Measurements from ENCODE around the gene HSPG2. TPM values are rescaled to one million over a fixed set of nuclear protein-coding genes. Genes with fewer than 3 reads are reported as not detected.
"Not testable (repeated sequence)": the region's sequence is repeated elsewhere in the genome, so short reads cannot be mapped to it uniquely, and the experiment has no call there.

Gene HSPG2
- polyA plus RNA-seq, 3 donors, result 173 to 209 (median 188) TPM

DNA sequence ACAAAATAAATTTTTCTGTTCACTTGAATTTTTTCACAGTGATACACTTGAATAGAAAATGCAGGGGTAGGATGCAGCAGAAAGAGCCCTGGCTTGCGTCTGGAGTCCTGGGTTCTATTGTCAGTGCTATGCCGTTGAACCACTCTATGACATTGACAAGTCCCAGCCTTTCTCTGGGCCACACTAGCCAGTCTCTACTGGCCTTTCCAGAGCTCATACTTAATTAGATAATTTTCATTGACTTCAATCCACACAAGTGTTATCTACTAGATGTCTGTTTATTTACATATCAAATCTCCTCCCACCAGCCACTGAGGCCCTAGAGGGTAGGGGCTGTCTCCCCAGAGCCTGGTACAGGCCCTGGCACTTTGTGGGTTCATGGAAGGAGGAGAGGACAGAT is 24.2 kb upstream of the HSPG2 start:
- DNase-seq, result no peak

DNA sequence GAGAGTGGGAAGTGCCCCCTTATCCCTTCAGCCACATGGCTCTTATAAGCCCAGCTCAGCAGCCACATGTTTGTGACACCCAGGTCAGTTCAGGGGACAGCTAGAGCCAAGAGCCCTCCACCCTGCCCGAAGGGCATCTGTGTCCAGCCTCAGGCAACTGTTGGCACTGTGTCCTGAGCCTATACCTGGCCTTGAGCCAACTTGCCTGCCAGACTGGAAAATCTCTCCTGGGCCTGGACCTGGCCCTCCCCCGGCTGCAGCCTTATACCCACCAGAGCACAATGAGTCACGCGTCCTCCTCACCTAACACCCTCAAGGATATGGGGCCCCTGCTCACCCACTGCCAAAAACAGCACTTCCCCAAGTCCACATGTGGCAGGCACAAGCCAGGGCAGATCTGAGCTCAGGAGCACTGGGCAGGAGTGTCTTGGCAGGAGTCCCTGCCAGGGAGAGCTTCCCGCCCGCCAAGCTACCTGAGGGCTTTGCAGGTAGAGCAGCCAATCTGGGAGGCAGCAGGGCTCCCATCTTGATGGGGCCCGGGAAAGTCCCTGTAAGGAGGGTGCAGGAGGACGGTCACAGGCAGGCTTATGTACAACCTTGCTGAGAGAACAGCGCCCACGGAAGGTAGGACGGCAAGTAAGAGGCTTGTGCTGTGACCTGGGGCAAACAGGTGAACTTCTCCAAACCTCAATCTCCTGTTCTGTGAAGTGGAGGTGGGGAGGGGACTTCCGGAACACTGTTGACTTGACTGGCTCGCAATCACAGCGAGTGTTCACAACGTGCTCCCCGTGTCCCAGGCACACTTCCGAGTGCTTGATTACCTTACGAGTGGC is 19.8 kb upstream of the HSPG2 start:
- DNase-seq, result no peak

DNA sequence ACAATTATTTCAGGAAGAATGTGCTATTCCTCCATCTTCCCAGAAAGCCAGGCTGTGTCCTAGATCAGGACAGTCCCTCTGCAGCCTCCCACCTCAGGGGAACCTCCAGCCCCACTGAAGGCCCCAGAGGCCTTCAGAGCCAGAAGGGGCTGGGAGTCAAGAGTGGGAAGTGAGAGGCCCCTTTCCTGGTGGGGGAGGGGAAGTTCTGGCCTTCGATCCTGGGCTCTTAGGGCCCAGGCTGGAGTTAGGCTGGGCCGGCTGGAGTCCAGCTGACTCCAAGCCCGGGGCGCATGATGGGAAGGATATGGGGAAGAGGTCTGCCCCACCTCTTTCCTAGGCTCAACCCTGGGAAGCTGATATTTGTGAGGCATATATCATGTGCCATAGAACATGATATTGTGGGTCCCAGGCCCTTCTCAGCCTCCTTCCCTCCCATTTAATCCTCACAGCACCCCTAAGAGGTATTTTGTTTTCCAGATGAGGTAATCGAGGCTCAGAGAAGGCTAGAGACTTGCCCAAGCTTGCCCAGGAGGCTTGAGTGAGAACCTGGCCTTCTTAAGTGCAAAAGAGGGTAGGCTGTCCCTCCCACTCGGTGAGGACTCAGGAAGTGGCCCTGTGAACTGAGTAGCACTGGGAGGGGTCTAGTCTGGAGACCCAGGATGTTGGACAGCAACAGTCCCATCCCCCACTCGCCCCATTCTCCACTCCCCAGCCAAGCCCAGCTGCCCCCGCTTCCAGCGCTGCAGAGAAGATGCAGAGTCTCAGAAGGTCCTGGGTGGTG is 18.6 kb upstream of the HSPG2 start:
- DNase-seq, result no peak

DNA sequence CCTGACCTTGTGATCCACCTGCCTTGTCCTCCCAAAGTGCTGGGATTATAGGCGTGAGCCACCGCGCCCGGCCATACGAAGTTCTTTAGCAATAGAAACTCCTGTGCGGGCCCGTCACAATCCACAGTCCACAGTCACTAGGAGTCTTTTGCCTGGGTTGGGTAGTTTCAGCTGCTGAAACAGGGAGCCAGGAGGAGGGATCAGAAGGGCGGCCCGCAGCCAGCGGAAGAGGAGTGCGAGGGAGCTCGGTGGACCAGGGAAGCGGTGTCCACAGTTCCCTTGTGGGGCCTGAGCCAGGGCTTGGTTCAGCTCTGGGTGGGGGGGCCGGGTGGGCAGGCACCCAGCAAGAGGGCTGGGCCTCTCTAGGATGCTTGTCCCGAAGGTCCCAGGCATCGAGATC is 17.9 kb upstream of the HSPG2 start:
- DNase-seq, result no peak

DNA sequence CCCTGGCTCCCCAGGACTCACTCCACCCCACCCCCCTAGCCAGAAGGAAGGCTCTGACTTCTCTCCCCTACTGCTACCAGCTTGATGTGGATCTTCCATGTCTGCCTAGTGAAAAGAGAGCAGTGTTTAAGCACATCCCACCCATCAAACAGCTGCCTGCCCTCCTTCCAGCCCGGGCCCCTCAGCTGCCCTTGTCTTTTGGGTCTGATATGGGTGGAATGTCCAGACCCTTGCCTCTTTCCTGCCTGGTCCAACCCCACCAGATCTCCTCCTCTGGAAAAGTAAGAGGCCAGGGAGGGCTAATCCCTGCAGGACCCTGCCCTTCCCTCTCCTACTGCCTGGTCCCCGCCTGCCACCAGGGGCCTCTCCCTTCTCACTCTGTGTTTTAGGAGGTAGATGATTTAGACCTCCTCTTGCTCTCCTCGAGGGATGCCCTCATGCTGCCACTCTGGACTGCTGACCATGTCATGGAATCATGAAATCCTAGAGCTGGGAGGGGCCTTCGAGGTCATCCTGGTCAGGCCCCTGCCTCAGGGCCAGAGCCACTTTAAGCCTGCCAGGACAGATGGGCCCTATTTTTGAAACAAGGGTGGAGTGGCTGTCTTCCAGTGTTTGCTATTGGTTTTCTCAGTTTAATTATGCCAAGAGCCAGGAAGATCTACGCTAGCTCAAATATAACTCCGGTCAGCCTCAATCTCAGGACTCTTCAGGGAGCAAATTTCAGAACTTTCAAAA is 15.8 kb upstream of the HSPG2 start:
- no peak for DNase-seq

DNA sequence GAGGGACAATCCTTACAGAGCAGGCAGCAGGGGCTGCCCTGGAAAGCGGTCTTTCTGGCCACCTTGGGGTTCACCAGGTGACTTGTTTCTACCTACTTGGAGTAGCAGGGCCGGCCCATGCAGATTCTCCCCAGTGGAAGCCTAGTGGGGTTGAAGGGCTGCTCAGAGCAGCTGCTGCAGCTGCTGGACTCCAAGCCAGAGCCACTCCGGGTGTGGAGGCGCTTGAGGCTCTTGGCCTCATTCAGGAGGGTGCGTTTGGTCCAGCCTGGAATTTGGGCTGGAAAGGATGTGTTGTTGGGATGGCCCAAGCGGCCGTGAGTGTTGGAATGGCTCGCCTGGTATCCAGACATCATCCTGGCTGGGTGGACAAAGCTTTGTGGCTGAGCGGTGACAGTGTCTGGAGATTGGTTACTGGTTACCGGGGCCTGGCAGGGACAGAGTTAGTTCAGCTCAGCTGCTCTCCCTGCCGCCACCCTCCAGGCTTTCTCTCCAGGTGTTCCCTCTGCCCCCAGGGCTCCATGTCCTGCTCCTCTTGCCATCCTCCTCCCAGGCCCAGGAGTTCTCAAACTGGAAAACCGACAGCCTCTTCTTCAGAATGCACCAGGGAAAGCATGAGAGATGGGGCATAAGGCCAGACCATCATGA is 14.2 kb upstream of the HSPG2 start:
- DNase-seq, result no peak

DNA sequence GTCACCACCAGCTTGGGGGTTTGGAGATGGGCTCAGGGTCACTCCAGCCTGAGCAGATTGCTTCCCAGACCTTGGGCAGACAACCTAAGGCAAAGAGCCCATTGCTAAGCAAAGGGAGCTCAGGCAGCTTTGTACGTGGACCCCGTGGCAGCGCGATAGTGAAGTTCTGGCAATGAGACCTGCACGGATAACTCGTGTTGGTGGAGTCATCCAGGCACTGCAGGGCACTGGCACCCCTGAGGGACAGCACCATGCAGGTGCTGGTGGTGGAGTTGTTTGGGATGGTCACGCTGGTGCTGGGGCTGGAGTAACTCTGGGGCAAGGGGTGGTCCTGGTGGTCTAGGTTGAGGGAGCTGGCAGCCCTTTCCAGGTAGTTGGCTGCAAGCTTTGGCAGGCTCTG is 13.6 kb upstream of the HSPG2 start:
- no peak for DNase-seq

DNA sequence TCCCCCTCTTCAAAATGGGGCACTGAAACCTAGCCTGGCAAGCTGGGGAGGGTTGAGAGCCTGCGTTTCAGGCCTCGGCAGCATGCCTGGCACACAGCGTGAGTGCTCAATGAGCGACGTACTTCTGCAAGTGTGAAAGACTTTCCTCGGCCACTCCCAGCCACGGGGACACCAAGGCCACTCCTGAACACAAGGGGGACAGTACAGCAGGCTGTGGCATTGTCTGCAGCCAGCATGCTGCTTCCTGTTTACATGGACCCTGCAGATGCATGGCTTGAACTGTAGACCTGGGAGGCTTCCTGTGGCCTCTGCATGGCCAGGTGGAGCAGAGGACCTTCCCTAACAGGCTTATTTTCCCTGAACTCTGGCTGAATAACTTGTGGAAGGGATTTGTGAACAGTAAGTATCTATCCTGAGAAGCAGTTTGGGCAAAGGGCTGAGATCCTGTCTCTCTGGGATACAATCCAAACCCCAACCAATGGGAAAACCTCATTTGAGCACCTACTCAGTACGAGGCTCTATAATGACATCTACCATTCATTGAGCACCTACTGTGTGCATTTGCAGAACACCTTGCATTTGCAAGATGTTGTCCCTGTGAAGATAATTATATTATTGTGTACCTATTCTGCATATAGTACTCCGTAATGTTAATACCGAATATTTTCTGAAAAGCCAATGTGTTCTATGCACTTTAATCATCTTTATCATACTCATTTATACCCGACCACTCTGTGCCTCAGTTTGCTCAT is 9.9 kb upstream of the HSPG2 start:
- no peak for DNase-seq

DNA sequence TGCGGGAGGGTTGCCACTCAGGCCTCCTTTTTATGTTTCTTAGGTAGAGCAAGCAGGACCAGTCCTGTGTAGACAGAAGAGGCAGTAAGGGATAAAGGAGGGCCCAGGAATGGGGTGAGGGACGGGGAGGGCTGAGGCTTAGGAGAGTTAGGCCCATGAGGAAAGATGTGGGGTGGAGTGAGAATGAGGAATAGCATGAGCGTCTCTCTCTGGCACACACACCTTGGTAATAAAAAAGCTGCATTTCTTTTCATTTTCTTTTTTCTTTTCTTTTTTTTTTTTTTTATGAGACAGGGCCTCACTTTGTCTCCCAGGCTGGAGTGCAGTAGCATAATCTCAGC is 7.6 kb upstream of the HSPG2 start:
- DNase-seq, result no peak

DNA sequence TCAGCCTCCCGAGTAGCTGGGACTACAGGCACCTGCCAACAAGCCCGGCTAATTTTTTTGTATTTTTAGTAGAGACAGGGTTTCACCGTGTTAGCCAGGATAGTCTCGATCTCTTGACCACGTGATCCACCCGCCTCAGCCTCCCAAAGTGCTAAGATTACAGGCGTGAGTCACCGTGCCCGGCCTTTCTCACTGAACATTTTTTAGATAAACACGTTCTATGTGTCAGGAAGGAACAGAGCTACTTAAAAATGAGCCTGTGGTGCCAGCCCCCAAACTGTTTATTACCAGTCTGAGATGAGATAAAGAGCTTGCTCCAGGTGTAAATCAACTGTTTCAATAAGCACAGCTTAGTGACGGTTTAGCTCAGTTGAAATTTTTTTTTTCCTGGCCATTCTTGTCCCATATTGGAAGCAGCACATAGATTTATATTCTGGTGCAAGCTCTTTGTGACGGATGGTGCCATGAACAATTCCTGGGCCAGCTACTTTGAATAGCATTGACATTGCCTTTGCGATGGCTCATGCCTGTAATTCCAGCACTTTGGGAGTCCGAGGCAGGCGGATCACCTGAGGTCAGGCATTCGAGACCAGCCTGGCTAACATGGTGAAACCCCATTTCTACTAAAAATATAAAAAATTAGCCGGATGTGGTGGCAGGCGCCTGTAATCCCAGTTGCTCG is 6.0 kb upstream of the HSPG2 start:
- DNase-seq, result not testable (repeated sequence)

DNA sequence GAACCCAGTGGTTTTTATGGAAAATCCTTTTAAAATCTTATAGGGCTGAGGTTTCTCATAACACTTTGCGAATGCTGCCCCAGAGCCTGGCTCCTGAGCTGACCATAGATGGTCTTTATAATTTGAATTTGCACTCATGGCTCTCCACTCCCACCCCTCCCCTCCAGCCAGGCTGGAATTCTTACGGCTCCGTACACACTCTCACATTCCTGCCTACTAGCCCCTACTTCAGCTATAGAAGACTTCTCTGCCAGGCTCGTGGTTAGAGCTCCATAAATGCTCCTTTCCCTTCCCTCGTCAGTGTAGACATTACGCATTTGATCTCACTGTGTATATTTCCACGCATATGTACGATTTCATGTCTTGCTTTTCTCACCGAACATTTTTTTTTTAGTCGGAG is 5.4 kb upstream of the HSPG2 start:
- no peak for DNase-seq

DNA sequence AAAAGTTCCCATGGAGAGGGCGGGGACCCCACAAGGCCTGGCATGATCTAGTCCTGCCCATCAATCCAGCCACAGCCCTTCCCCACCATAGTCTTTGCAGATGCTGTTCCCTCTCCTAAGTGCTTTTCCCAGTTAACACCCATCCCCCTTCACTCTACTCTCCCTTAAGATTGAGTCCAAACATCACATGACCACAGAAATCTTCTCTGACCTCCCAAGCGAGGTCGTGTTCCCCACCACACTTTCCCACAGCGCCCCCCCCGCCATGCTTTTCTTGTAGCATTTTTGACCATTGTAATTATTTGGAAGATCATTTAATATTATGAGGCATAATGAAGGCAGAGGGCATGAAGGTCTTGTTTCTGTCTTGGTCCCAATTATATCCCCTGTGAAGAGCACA is 4.3 kb upstream of the HSPG2 start:
- DNase-seq, result no peak

DNA sequence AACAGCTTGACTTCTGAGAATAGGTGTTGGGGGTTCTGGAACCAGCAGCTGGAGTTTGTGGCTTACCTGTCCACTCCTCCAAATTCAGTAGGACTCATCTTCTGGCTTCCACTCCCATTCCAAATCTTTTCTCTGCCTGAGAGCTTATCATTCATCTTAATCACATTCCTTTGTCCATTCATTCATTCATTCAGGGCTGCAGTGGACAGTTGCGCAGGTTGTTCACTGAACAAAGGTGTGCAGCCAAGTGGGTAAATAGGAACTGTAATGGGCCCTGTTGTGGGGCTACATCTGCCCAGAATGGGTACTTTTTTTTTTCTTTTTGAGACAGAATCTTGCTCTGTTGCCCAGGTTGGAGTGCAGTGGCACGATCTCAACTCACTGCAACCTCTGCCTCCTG is 3.4 kb upstream of the HSPG2 start:
- no peak for DNase-seq

DNA sequence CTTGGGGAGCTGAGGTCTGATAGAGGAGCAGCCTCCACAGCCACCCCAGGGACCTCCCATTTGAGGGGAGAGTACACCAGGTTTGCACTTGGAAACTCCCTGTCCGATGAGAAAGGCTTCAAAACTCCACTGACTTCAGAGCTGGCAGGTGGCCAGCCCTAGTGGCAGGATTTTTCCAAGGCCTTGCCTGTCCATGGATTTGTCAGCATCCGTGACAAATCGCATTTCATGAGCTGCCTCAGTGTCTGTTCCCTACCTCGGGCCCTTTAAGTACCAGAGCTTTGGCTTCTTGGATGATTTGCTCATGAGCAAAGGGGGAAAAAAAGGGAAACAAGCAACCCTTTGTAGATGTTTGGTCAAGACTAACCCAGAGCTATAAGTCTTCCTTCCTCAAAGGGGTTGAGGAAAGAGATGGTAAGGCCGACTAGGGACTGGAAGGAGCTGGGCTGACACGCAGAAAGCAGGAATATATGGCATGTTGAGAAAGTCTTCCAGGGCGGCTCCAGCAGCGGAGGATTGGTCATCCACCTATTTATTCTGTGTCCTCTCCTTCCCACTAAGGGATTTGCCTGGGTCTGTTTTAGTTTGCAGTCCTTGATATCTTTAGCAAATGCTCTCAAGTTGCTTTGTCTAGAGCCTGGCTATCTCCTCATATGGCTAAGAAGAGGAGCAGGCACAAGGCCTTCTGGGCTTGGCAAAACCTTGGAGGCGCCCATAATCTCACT is 2.7 kb upstream of the HSPG2 start:
- DNase-seq, result peak; percentile 77

DNA sequence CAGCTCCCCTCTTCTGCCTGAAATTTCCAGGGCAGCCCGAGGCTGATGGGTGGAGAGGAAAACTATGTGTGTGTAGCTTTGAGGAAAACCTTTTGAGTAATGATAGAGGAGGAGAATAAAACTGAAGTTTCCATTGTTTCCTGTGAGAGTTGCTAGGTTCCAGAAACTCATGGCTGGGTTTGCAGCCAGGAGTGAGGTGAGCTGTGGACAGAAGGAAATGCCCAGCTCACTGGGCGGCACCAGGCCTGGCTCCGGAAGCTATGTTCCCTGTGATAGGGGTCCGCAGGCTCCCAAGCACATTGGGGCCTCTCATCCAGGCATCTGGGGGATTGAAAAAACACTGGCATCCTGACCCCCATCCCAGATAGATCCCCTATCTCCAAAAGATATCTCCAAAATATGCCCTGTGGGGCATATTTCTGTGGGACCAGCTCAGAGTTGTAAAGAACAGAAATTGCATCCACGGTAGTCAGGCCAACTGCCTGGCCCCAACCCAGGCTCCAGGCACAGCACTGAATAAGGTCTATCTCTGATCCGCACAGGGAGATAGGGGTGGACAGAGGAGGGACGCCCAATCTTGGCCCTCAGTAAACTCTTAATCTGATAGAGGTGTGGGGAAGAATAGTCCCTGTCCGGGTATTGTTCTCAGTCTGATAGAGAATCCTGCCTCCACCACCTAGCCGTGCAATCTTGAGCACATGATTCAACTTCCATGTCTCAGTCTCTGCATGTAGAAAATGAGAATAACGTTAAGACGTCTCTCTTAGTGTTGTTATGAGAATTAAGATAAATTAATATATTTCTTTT is 1.8 kb upstream of the HSPG2 start:
- no peak for DNase-seq

DNA sequence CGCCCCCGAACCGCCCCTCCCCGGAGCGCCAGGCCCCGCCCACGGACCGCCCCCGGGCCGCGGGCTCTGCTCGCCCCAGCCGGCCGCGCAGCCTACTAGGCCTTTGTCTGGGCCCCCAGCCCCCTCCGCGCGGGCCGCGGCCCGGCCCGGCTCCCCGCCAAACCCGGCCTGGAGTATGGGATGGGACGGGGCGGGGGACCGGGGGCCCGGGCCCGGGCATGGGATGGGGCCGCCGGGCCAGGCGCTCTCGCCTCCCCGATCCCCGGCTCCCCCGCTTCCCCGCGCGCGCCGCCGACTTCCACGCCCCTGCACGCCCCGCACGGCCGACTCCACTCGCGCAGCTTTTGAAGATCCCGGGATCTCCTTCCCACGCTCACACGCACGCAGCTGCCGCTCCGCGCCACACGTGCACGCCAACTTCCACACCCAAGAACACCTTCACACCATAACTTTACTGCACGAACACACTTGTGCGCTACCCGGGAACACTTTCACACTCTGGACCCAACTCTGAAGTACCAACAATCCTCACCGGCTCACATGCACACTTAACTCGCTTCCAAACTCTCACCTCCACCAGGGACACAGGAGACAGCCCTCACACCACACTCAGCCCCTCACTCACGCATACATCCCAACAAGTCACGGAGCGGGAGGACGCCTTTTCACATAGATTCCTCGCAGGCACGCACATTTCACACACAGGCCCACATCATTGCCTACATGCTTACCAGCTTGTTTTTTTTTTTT is 437 bp upstream of the HSPG2 start:
- peak; percentile 88 for DNase-seq

DNA sequence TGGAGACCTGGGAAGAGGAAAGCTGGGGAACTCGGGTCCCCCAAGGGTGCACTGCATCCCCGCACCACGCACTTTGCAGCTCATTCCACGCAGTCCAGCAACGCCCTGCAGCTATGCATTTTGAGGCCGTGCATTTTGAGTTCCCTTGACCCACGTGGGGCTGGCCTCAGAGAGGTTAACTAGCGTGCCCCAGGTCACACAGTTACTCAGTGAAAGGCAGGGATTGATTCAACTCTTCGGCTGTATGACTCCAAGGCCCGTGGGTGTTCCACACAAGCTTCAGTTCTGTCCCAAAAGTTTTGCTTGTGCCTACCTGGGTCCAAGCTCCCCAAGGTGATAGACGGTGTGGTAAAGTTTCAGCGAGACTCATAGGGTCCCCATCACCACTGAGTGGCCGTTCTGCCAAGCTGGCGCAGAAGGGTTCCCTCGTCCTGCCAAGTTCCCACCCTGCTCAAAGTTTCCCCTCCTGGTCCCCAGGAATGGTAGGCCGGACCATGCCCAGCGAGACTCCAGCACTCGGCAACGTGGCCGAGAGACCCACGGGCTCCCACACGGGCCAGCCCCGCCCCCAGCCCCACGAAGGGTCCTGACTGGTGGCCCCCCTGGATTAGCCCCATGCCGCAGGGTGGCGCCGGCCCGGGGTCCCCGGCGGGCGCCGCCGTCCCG is 611 bp downstream of the HSPG2 start:
- no peak for DNase-seq

DNA sequence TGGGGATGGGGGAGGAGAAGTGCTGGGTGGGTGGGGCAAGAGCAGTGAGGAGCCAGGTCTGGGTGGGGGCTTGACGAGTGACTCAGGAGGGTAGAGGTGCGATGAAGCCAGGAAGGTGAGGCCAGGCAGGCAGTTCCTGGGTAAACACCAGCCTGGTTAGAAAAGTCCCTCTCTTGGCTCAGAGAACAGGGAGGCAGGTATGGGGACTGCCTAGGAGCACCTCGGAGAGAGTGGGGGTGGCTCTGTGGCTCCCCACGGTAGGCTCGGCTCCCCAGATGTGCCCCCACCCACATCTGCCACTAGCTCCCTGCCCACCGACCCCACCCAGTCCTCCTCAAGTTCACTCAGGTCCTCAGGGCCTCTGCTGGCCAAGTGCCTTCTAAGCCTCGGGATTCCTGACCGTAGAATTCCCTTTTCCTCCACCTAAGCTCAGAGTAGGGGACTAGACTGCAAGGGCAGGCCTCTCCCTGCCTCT is 1.2 kb downstream of the HSPG2 start:
- no peak for DNase-seq

All from renal pelvis (tissue), 4 donors.